HL-60 (cell line): Measurements from ENCODE around the gene KRTAP5-7.
"Not testable (repeated sequence)": the region's sequence is repeated elsewhere in the genome, so short reads cannot be mapped to it uniquely, and the experiment has no call there.

Experiments
- DNase-seq, 2 experiments: peaks; one replicate each; pipeline ENCODE4 v3.0.0-alpha.2; 2010 to 2020; ENCODE audit warnings: low read depth in 1 of 2, low spot score in 1 of 2
- H3K27ac ChIP-seq: fragments of 250-450 bp; sonication (Bioruptor Pico); replicated peaks from 2 replicates; pipeline ENCODE4 v1.5.1; 2020; ENCODE audit warnings: mild to moderate bottlenecking, moderate library complexity
- H3K27me3 ChIP-seq: fragments of 250-450 bp; sonication (Bioruptor Pico); 2 replicates; pipeline ENCODE4 v1.5.1; 2021; ENCODE audit warnings: mild to moderate bottlenecking, moderate library complexity; ENCODE audit not compliant: insufficient read depth, poor library complexity, severe bottlenecking
- H3K4me3 ChIP-seq: replicated peaks from 2 replicates; pipeline ENCODE4 v1.5.1; 2011; ENCODE audit warnings: mild to moderate bottlenecking, control low read depth, low read length; ENCODE audit not compliant: insufficient read depth
- CTCF ChIP-seq: IDR thresholded peaks from one replicate; pipeline ENCODE4 v1.5.1; 2011; ENCODE audit warnings: low read length, control low read depth, inconsistent platforms; ENCODE audit not compliant: insufficient read depth
- GABPA ChIP-seq: IDR thresholded peaks from 2 replicates; pipeline ENCODE4 v1.6.1; 2012; ENCODE audit warnings: low read depth
- POLR2AphosphoS5 ChIP-seq: IDR thresholded peaks from 2 replicates; pipeline ENCODE4 v1.6.1; 2012; ENCODE audit warnings: low read depth
- REST ChIP-seq: IDR thresholded peaks from 2 replicates; pipeline ENCODE4 v1.6.1; 2012; ENCODE audit warnings: low read depth; ENCODE audit not compliant: insufficient replicate concordance
- SPI1 ChIP-seq: IDR thresholded peaks from 2 replicates; pipeline ENCODE4 v1.6.1; 2012; ENCODE audit warnings: low read depth, mild to moderate bottlenecking, borderline replicate concordance

KRTAP5-7 gene

DNA sequence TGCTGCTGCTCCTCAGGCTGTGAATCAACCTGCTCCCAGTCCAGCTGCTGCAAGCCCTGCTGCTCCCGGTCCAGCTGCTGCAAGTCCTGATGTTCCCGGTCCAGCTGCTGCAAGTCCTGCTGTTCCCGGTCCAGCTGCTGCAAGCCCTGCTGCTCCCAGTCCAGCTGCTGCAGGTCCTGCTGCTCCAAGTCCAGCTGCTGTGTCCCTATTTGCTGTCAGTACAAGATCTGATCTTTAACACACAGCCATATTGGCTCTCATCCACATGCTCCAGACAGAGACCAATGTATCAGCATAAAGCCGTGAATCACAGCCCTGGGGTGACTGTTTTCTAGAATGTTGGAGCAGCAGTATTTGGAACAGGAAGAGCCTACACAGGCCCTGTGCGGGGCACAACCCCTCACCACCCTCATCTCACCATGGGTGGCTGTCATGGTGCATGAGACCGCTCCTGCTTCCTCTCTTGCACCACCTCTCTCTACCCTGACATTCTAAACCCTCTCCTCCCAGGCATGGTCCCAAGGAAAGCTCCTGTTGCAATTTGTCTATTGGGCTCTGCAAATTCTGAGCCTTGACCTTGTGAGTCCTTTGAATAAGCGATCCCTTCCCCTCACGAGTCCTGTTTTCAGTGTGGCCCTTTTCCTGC lies 41.8 kb downstream of the KRTAP5-7 start:
- H3K27me3 ChIP-seq, result no peaks in the 10 kb centered on the region
- TF ChIP-seq REST (no peak), GABPA (no peak), CTCF (no peak), POLR2AphosphoS5 (no peak), SPI1 (no peak)
- DNase-seq, result no peak
- no peak overlapping the region for H3K4me3 ChIP-seq
- H3K27ac ChIP-seq, result no peak overlapping the region

GRCh38 chr11:71571101-71571850 lies 44.2 kb downstream of the KRTAP5-7 start:
- DNase-seq, H3K27me3 ChIP-seq, H3K4me3 ChIP-seq, H3K27ac ChIP-seq: not testable (repeated sequence)

DNA sequence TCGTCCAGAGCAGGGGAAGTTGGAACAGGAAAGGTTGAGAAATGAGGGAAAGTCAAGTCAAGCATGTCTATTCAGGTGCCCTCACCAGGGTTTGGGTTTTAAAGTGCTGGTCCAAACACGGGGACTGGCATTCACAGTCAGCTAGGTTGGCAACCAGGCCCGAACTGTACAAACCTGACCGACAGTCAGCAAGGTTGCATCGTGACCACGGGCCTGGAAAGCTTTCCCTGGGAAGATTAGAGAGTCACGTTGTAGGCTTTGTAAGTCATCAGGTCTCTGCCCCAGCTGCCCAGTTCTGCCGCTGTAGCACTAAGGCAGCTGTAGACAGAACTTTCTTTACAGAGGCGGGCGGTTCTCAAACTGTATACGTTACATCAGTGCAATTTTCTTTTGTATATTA lies 45.7 kb downstream of the KRTAP5-7 start:
- TF ChIP-seq REST (no peak), POLR2AphosphoS5 (no peak), CTCF (no peak)
- no peak overlapping the region for H3K27ac ChIP-seq
- no peaks in the 10 kb centered on the region for H3K27me3 ChIP-seq
- DNase-seq, result no peak
- H3K4me3 ChIP-seq, result no peak overlapping the region

- no peak overlapping the region for H3K4me3 ChIP-seq
- no peaks in the 10 kb centered on the region for H3K27me3 ChIP-seq
- H3K27ac ChIP-seq, result no peak overlapping the region
- no peak for TF ChIP-seq SPI1
- no peak for TF ChIP-seq REST
- TF ChIP-seq GABPA, result no peak
- no peak for TF ChIP-seq POLR2AphosphoS5
- no peak for TF ChIP-seq CTCF
- no peak for DNase-seq
Measured at GRCh38 chr11:71574418-71574817, 47.4 kb downstream of the KRTAP5-7 start.
